NCI-H1092 (cell line): ENCODE results near the gene FAM53C.

Experiments used
- DNase-seq: peaks from one replicate; lab custom pipeline; 2025; lab: John Stamatoyannopoulos, UW

The FAM53C gene

GRCh38 chr5:138391859-138392386, 53.9 kb downstream of the FAM53C start:
- no peak for DNase-seq
